ENCODE measurements around the gene COG4.
"Not testable (repeated sequence)": the region's sequence is repeated elsewhere in the genome, so short reads cannot be mapped to it uniquely, and the experiment has no call there.

The COG4 gene

GRCh38 chr16:70453117-70453891 is 70.0 kb downstream of the COG4 start:
- Histone ChIP-seq H3K9me3 (replicated peaks in 1 of 11) (no peaks in the 10 kb centered on the region), H3K9ac (peak overlapping the region; percentile 91 to 100 (median 97); a peak in 21 of 22 replicates), H3K36me3 (no peaks in the 10 kb centered on the region), H4K20me1 (no peaks in the 10 kb centered on the region), H3K4me2 (peak overlapping the region; percentile 81 to 99 (median 93)), H3K27me3 (no peaks in the 10 kb centered on the region), H3K4me3 (peak overlapping the region; percentile 82 to 100 (median 88)), H3K27ac (peak overlapping the region in 9 of 11 experiments; percentile 96 to 100 (median 99); a peak in 14 of 22 replicates), H3K4me1 (peaks cover 14 to 23% (median 18%) of the 10 kb centered on the region in 10 experiments)
- no peak for TF ChIP-seq Cebpa-rat (IDR thresholded peaks at IDR 0.05)

GRCh38 chr16:70451004-70451340 is 72.4 kb downstream of the COG4 start:
- H4K20me1 ChIP-seq; H3K9me3 ChIP-seq (replicated peaks in 1 of 11); H3K27me3 ChIP-seq; H3K4me3 ChIP-seq; H3K27ac ChIP-seq; H3K36me3 ChIP-seq; H3K4me2 ChIP-seq; H3K9ac ChIP-seq: not testable (repeated sequence)
- H3K4me1 ChIP-seq: peaks cover 14 to 31% (median 25%) of the 10 kb centered on the region in 10 experiments

GRCh38 chr16:70450142-70451003 is 73.0 kb downstream of the COG4 start:
- H3K27ac ChIP-seq; H3K27me3 ChIP-seq; H3K36me3 ChIP-seq; H3K9me3 ChIP-seq (replicated peaks in 1 of 11); H3K4me3 ChIP-seq; H3K4me2 ChIP-seq; H4K20me1 ChIP-seq; H3K9ac ChIP-seq: not testable (repeated sequence)
- peaks cover 11 to 25% (median 21%) of the 10 kb centered on the region in 10 experiments for H3K4me1 ChIP-seq

GRCh38 chr16:70448075-70448474 is 75.3 kb downstream of the COG4 start:
- H3K36me3 ChIP-seq: no peaks in the 10 kb centered on the region
- no peaks in the 10 kb centered on the region for H4K20me1 ChIP-seq
- H3K9ac ChIP-seq: no peak overlapping the region
- H3K4me1 ChIP-seq: peaks cover 0 to 10% (median 7%) of the 10 kb centered on the region in 10 experiments; a peak in 13 of 20 replicates
- H3K4me3 ChIP-seq: no peak overlapping the region
- H3K9me3 ChIP-seq (replicated peaks in 1 of 11): no peaks in the 10 kb centered on the region
- no peak overlapping the region for H3K27ac ChIP-seq
- TF ChIP-seq Cebpa-rat (IDR thresholded peaks at IDR 0.05): no peak
- H3K27me3 ChIP-seq: no peaks in the 10 kb centered on the region
- no peak overlapping the region for H3K4me2 ChIP-seq

GRCh38 chr16:70444249-70445063 is 78.9 kb downstream of the COG4 start:
- TF ChIP-seq Cebpa-rat (IDR thresholded peaks at IDR 0.05): no peak
- Histone ChIP-seq H3K36me3 (no peaks in the 10 kb centered on the region), H3K4me1 (peaks cover 5 to 18% (median 14%) of the 10 kb centered on the region in 10 experiments; a peak in 17 of 20 replicates), H3K27me3 (no peaks in the 10 kb centered on the region), H3K4me2 (no peak overlapping the region), H3K9me3 (replicated peaks in 1 of 11) (no peaks in the 10 kb centered on the region), H4K20me1 (no peaks in the 10 kb centered on the region), H3K27ac (no peak overlapping the region), H3K4me3 (no peak overlapping the region), H3K9ac (no peak overlapping the region)

- Histone ChIP-seq H3K9me3 (replicated peaks in 1 of 11) (no peaks in the 10 kb centered on the region), H3K4me3 (no peak overlapping the region), H3K4me1 (peaks cover 14 to 27% (median 25%) of the 10 kb centered on the region in 10 experiments), H3K27ac (no peak overlapping the region), H3K9ac (no peak overlapping the region), H4K20me1 (peaks cover 0 to 10% (median 7%) of the 10 kb centered on the region in 11 experiments; a peak in 14 of 22 replicates), H3K4me2 (no peak overlapping the region), H3K36me3 (no peaks in the 10 kb centered on the region), H3K27me3 (no peaks in the 10 kb centered on the region)
- no peak for TF ChIP-seq Cebpa-rat (IDR thresholded peaks at IDR 0.05)
These were observed 81.0 kb downstream of the COG4 start for GRCh38 chr16:70442344-70442743.

GRCh38 chr16:70441406-70441990 is 81.9 kb downstream of the COG4 start:
- no peaks in the 10 kb centered on the region for H3K36me3 ChIP-seq
- no peaks in the 10 kb centered on the region for H3K9me3 ChIP-seq (replicated peaks in 1 of 11)
- no peak overlapping the region for H3K9ac ChIP-seq
- peaks cover 22 to 28% (median 27%) of the 10 kb centered on the region in 10 experiments for H3K4me1 ChIP-seq
- H4K20me1 ChIP-seq: peaks cover 0 to 18% (median 14%) of the 10 kb centered on the region in 11 experiments; a peak in 17 of 22 replicates
- no peaks in the 10 kb centered on the region for H3K27me3 ChIP-seq
- H3K4me3 ChIP-seq: no peak overlapping the region
- no peak for TF ChIP-seq Cebpa-rat (IDR thresholded peaks at IDR 0.05)
- no peak overlapping the region for H3K4me2 ChIP-seq
- H3K27ac ChIP-seq: no peak overlapping the region

- H3K36me3 ChIP-seq: peaks cover 0 to 5% (median 2%) of the 10 kb centered on the region in 11 experiments; a peak in 7 of 22 replicates
- no peaks in the 10 kb centered on the region for H3K27me3 ChIP-seq
- peak overlapping the region in 5 of 11 experiments; percentile 83 to 95 (median 87); a peak in 8 of 22 replicates for H3K9ac ChIP-seq
- H3K4me1 ChIP-seq: peaks cover 34 to 40% (median 37%) of the 10 kb centered on the region in 10 experiments
- no peak for TF ChIP-seq Cebpa-rat (IDR thresholded peaks at IDR 0.05)
- peak overlapping the region in 9 of 10 experiments; percentile 72 to 85 (median 81); a peak in 12 of 20 replicates for H3K4me3 ChIP-seq
- 0 out of 22 replicates have a peak overlapping the region, but pooled peaks of 1 of the 11 experiments have one; percentile 85 for H3K27ac ChIP-seq
- peaks cover 2 to 28% (median 16%) of the 10 kb centered on the region in 11 experiments; a peak in 17 of 22 replicates for H4K20me1 ChIP-seq
- peak overlapping the region; percentile 80 to 99 (median 94) for H3K4me2 ChIP-seq
- H3K9me3 ChIP-seq (replicated peaks in 1 of 11): no peaks in the 10 kb centered on the region
These were observed 83.2 kb downstream of the COG4 start for GRCh38 chr16:70440009-70440692.

All from BLaER1 treated with 17β-estradiol and CSF1 and Interleukin-3, amounts not matched to agents 10 nM and 100 nM (cell line).